ENCODE results near the gene SMIM33.
"Not testable (repeated sequence)": the region's sequence is repeated elsewhere in the genome, so short reads cannot be mapped to it uniquely, and the experiment has no call there.

Gene SMIM33

DNA sequence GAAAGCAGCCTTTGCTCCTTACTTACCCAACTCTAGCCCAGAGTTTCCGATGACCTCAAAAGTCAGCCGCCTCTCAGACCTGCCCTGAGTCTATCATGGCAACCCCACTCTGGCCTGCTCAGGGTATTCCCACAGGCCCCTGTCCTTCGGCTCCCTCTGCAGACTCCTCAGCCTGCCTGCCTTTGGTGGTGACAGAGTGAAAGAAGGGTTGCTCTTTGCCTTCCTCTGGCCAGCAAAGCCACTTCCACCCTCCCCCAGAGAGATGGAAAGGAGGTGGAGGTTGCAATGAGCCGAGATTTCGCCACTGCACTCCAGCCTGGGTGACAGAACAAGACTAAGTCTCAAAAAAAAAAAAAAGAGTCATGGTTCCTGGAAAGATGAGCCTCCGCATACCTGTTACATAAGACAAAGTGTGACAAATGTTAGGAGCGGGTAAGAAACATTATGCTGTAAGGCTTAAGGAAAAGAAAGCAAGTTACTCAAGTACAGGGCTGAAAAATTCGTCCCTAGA lies 2.3 kb upstream of the SMIM33 start:
- Histone ChIP-seq H3K27ac (ENCODE audit: low read depth, low read length) (peak overlapping the region; percentile 81), H3K9ac (ENCODE audit: low read length in 5 of 5) (peak overlapping the region in 2 of 5 donors; percentile 56 to 62), H3K4me1 (ENCODE audit: control insufficient read depth in 5 of 5, insufficient read depth in 5 of 5, low read length in 5 of 5) (peaks cover 0 to 30% (median 26%) of the 10 kb centered on the region in 5 donors), H3K9me3 (ENCODE audit: control insufficient read depth in 5 of 5, low read length in 5 of 5) (no peaks in the 10 kb centered on the region), H3K27me3 (ENCODE audit: control insufficient read depth in 5 of 5, insufficient read depth in 4 of 5, low read length in 5 of 5) (no peaks in the 10 kb centered on the region), H3K36me3 (ENCODE audit: control insufficient read depth in 5 of 5, insufficient read depth in 5 of 5, low read length in 5 of 5) (no peaks in the 10 kb centered on the region), H3K4me3 (ENCODE audit: low read depth in 1 of 5, low read length in 5 of 5) (no peak overlapping the region)

DNA sequence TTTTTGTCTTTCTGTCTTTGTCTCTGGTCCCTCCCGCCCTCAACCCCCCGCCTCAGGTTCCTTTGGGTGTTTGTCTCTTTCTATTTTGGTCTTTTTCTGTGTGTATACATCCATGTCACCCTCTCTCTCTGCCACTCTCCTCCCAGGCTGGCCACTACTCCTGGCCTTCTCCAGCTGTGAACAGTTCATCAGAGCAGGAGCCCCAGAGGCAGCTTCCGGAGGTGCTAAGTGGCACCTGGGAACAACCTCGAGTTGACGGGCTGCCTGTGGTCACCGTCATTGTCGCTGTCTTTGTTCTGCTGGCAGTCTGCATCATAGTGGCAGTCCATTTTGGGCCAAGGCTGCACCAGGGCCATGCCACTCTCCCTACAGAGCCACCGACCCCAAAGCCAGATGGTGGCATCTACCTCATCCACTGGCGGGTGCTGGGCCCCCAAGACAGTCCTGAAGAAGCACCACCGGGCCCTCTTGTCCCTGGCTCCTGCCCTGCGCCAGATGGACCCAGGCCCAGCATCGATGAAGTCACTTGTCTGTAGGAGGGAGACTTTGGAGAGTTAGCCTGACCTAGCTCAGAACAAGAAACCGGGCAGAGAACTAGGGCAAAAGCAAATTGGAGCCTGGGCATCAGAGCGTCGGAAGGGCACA lies 1.7 kb downstream of the SMIM33 start:
- Histone ChIP-seq H3K27me3 (ENCODE audit: control insufficient read depth in 5 of 5, insufficient read depth in 4 of 5, low read length in 5 of 5) (no peaks in the 10 kb centered on the region), H3K4me3 (ENCODE audit: low read depth in 1 of 5, low read length in 5 of 5) (no peak overlapping the region), H3K36me3 (ENCODE audit: control insufficient read depth in 5 of 5, insufficient read depth in 5 of 5, low read length in 5 of 5) (peaks cover 0 to 26% (median 16%) of the 10 kb centered on the region in 5 donors), H3K9ac (ENCODE audit: low read length in 5 of 5) (no peak overlapping the region), H3K27ac (ENCODE audit: low read depth, low read length) (peak overlapping the region; percentile 11), H3K9me3 (ENCODE audit: control insufficient read depth in 5 of 5, low read length in 5 of 5) (no peaks in the 10 kb centered on the region), H3K4me1 (ENCODE audit: control insufficient read depth in 5 of 5, insufficient read depth in 5 of 5, low read length in 5 of 5) (peaks cover 3 to 53% (median 41%) of the 10 kb centered on the region in 5 donors)

DNA sequence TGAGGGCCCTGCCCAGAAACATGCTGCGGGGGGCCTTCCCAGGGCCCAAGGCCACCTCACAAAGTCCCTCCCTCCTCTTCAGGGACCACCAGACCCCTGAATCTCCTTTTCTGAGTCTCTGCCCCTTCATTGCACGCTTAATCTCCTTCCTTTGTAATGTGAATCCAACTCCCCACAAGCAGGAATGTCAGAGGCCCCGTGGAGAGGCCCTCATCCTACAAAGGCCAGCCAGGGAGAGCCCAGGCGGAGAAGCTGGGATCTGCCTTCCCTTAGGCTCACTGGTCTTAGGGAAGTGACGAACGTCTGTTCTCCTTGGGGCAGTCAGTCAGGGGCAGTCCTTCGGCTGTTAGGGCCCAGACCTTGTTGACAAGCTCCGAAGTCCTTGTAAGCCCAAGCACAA lies 2.3 kb downstream of the SMIM33 start:
- H3K9me3 ChIP-seq (ENCODE audit: control insufficient read depth in 5 of 5, low read length in 5 of 5), result no peaks in the 10 kb centered on the region
- no peaks in the 10 kb centered on the region for H3K27me3 ChIP-seq (ENCODE audit: control insufficient read depth in 5 of 5, insufficient read depth in 4 of 5, low read length in 5 of 5)
- no peak overlapping the region for H3K4me3 ChIP-seq (ENCODE audit: low read depth in 1 of 5, low read length in 5 of 5)
- H3K4me1 ChIP-seq (ENCODE audit: control insufficient read depth in 5 of 5, insufficient read depth in 5 of 5, low read length in 5 of 5), result peaks cover 3 to 53% (median 41%) of the 10 kb centered on the region in 5 donors
- peak overlapping the region; percentile 11 for H3K27ac ChIP-seq (ENCODE audit: low read depth, low read length)
- H3K36me3 ChIP-seq (ENCODE audit: control insufficient read depth in 5 of 5, insufficient read depth in 5 of 5, low read length in 5 of 5), result peaks cover 0 to 32% (median 22%) of the 10 kb centered on the region in 5 donors
- H3K9ac ChIP-seq (ENCODE audit: low read length in 5 of 5), result no peak overlapping the region

DNA sequence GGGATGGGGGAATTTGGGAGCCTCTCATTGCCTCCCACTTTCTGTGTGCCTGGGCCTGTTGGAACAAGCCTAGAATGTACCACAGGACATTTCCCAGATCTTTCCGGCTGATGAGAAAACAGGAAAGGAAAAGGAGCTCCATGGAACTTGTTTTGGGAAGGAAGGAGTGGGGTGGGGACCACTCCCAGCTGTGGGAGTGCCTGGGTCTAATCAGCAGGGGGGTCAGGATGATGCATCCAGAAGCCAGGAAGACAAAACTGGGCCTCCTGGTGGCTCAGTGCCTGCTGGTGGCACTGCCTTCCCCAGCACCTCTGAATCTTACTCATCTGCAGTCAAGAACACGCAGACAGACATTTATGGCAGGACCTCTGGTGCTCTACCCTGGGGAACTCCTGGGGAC lies 2.8 kb downstream of the SMIM33 start:
- Histone ChIP-seq H3K27ac (ENCODE audit: low read depth, low read length) (peak overlapping the region; percentile 11), H3K36me3 (ENCODE audit: control insufficient read depth in 5 of 5, insufficient read depth in 5 of 5, low read length in 5 of 5) (peaks cover 0 to 36% (median 26%) of the 10 kb centered on the region in 5 donors), H3K9me3 (ENCODE audit: control insufficient read depth in 5 of 5, low read length in 5 of 5) (no peaks in the 10 kb centered on the region), H3K9ac (ENCODE audit: low read length in 5 of 5) (no peak overlapping the region), H3K4me1 (ENCODE audit: control insufficient read depth in 5 of 5, insufficient read depth in 5 of 5, low read length in 5 of 5) (peaks cover 3 to 48% (median 36%) of the 10 kb centered on the region in 5 donors), H3K4me3 (ENCODE audit: low read depth in 1 of 5, low read length in 5 of 5) (no peak overlapping the region), H3K27me3 (ENCODE audit: control insufficient read depth in 5 of 5, insufficient read depth in 4 of 5, low read length in 5 of 5) (no peaks in the 10 kb centered on the region)

DNA sequence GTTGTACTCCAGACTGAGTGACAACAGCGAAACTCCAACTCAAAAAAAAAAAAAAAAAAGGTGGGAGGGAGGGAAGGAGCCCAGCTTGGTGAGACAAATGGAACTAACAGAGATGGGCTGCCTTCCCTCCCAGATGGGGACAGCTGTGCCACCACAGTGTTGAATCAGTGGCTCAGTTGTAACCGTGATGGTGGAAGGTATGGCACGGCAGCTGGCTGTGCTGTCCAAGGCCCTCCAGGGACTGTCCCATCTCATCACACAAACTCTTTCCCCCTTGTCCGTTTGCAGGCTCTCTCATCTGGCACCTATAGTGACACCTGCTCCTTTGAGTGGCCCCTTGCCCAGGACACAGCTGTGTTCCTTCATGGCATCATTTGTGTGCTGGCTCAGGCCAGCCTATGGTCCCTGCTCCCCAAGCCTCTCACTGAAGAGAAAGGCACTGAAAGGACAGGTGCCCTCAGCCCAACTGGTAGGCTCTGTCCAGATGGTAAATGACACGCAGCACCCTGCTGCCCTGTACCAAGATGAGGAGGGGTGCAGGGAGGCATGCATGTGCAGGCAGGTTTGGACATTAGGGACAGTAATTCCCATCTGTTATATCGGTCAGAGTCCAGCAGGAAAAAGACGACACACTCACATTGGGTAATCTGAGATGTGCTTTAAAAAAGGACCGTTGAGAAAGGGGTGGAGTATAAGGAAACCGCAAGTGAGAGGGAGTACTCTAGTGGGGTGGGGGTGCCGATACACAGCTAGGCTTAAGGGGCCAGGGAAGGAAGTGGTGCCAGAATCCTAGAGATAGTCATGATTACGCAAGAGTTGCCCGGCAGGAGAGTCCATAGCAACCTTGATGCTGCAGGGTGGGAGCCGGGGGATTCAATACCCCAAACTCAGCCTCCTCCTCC lies 4.3 kb downstream of the SMIM33 start:
- no peak overlapping the region for H3K9ac ChIP-seq (ENCODE audit: low read length in 5 of 5)
- H3K27me3 ChIP-seq (ENCODE audit: control insufficient read depth in 5 of 5, insufficient read depth in 4 of 5, low read length in 5 of 5), result no peaks in the 10 kb centered on the region
- H3K4me3 ChIP-seq (ENCODE audit: low read depth in 1 of 5, low read length in 5 of 5), result no peak overlapping the region
- no peaks in the 10 kb centered on the region for H3K9me3 ChIP-seq (ENCODE audit: control insufficient read depth in 5 of 5, low read length in 5 of 5)
- H3K36me3 ChIP-seq (ENCODE audit: control insufficient read depth in 5 of 5, insufficient read depth in 5 of 5, low read length in 5 of 5), result peaks cover 0 to 44% (median 27%) of the 10 kb centered on the region in 5 donors
- no peak overlapping the region for H3K27ac ChIP-seq (ENCODE audit: low read depth, low read length)
- H3K4me1 ChIP-seq (ENCODE audit: control insufficient read depth in 5 of 5, insufficient read depth in 5 of 5, low read length in 5 of 5), result peaks cover 3 to 43% (median 31%) of the 10 kb centered on the region in 5 donors

DNA sequence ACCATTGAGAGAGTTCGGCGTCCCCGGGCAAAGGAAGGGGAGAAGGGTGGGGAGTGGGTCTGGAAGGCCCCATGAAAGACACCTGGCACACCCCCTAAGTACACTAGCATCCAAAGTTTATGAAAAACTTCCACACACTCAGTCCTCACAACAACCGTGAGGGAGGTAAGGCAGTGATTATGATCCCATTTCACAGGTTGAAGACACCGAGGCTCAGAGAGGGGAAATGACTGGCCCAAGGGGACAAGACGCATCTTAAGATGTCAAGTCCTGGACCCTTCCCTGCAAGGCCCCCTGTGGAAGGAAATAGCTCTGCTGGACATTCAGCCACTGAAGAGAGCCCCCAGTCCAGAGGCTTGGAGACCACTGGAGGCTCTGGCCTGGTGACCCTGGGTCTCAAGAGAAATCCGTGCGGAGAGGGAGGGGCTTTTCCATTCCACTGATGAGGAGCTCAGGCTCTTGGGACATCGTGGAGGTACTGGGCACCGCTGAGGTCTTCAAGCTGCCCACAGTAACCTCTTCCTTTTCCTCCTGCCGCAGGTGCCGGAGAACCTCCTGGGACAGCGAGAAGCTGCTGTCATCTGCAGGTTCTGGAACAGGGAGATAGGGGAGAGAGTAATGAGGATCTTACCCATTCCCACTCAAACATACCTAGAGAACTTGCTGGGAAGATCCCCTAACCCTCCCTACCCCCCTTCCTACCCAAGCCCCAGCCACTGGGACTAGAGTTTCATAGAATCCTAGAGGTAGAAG lies 5.2 kb downstream of the SMIM33 start:
- H3K9me3 ChIP-seq (ENCODE audit: control insufficient read depth in 5 of 5, low read length in 5 of 5), result no peaks in the 10 kb centered on the region
- H3K4me3 ChIP-seq (ENCODE audit: low read depth in 1 of 5, low read length in 5 of 5), result no peak overlapping the region
- H3K36me3 ChIP-seq (ENCODE audit: control insufficient read depth in 5 of 5, insufficient read depth in 5 of 5, low read length in 5 of 5), result peaks cover 0 to 44% (median 27%) of the 10 kb centered on the region in 5 donors
- H3K4me1 ChIP-seq (ENCODE audit: control insufficient read depth in 5 of 5, insufficient read depth in 5 of 5, low read length in 5 of 5), result peaks cover 3 to 43% (median 30%) of the 10 kb centered on the region in 5 donors
- no peak overlapping the region for H3K27ac ChIP-seq (ENCODE audit: low read depth, low read length)
- H3K27me3 ChIP-seq (ENCODE audit: control insufficient read depth in 5 of 5, insufficient read depth in 4 of 5, low read length in 5 of 5), result no peaks in the 10 kb centered on the region
- no peak overlapping the region for H3K9ac ChIP-seq (ENCODE audit: low read length in 5 of 5)

DNA sequence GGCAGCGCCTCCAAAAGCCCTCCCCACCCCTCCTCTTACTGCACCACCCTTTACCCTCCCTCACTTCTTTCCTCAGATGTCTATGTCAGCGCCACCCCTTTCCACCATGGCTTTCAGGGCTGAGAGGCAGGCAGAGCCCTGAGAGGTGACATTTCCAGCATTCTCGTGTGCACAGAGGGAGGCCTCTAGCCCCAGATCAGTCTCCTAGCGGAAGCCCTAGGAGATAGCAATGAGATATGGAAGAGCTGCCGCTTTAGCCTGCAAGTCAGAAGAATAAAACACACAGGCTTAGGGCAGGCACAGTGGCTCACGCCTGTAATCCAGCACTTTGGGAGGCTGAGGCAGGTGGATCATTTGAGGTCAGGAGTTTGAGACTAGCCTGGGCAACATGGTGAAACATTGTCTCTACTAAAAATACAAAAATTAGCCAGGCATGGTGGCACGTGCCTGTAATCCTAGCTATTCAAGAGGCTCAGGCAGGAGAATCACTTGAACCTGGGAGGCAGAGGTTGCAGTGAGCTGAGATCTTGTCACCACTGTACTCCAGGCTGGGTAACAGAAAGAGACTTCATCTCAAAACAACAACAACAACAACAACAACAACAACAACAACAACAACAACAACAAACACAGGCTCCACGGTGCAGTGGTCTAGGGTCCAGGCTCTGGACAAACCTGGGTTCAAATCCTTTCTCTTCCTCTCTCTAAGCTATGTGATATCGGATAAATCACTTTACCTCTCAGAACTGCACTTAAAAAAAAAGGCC lies 8.0 kb downstream of the SMIM33 start:
- H3K9me3 ChIP-seq (ENCODE audit: control insufficient read depth in 5 of 5, low read length in 5 of 5); H3K27ac ChIP-seq (ENCODE audit: low read depth, low read length); H3K9ac ChIP-seq (ENCODE audit: low read length in 5 of 5); H3K4me3 ChIP-seq (ENCODE audit: low read depth in 1 of 5, low read length in 5 of 5); H3K27me3 ChIP-seq (ENCODE audit: control insufficient read depth in 5 of 5, insufficient read depth in 4 of 5, low read length in 5 of 5): not testable (repeated sequence)
- H3K36me3 ChIP-seq (ENCODE audit: control insufficient read depth in 5 of 5, insufficient read depth in 5 of 5, low read length in 5 of 5), result peaks cover 0 to 44% (median 27%) of the 10 kb centered on the region in 5 donors
- H3K4me1 ChIP-seq (ENCODE audit: control insufficient read depth in 5 of 5, insufficient read depth in 5 of 5, low read length in 5 of 5), result peaks cover 5 to 49% (median 32%) of the 10 kb centered on the region in 5 donors

DNA sequence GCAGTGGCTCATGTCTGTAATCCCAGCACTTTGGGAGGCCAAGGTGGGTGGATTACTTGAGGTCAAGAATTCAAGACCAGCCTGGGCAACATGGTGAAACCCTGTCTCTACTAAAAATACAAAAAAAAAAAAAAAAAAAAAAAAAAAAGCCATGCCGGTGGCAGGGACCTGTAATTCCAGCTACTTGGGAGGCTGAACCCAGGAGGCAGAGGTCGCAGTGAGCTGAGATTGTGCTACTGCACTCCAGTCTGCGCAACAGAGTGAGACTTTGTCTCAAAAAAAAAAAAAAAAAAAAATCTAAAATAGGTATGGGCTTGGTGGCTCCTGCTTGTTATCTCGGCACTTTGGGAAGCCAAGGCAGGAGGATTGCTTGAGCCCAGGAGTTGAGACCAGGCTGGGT lies 8.9 kb downstream of the SMIM33 start:
- H3K9ac ChIP-seq (ENCODE audit: low read length in 5 of 5); H3K4me3 ChIP-seq (ENCODE audit: low read depth in 1 of 5, low read length in 5 of 5); H3K9me3 ChIP-seq (ENCODE audit: control insufficient read depth in 5 of 5, low read length in 5 of 5); H3K27me3 ChIP-seq (ENCODE audit: control insufficient read depth in 5 of 5, insufficient read depth in 4 of 5, low read length in 5 of 5); H3K27ac ChIP-seq (ENCODE audit: low read depth, low read length): not testable (repeated sequence)
- Histone ChIP-seq H3K36me3 (ENCODE audit: control insufficient read depth in 5 of 5, insufficient read depth in 5 of 5, low read length in 5 of 5) (peaks cover 0 to 44% (median 27%) of the 10 kb centered on the region in 5 donors), H3K4me1 (ENCODE audit: control insufficient read depth in 5 of 5, insufficient read depth in 5 of 5, low read length in 5 of 5) (peaks cover 5 to 46% (median 32%) of the 10 kb centered on the region in 5 donors)

DNA sequence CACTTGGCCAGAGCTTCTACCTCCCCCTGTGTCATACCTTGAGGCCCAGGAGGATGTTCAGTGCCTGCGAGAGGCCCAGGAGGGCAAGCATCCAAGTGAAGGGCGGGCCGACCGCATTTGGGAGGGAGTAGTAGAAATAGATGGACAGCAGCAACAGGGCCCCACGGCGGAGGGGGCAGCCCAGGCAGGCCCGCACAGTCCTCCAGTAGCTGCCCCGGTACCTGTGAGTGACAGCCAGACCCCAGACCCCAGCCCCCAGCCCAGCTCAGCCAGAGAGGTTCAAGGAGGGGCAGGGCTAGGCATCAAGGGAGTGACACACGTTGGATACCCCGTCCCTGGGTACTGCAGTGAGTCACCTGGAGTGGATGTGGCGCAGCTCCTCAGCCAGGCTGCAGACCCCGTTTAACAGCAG lies 10.3 kb downstream of the SMIM33 start:
- H3K9ac ChIP-seq (ENCODE audit: low read length in 5 of 5), result peak overlapping the region in 4 of 5 donors; percentile 17 to 88 (median 71)
- H3K9me3 ChIP-seq (ENCODE audit: control insufficient read depth in 5 of 5, low read length in 5 of 5), result no peaks in the 10 kb centered on the region
- peak overlapping the region; percentile 91 for H3K27ac ChIP-seq (ENCODE audit: low read depth, low read length)
- peaks cover 8 to 37% (median 25%) of the 10 kb centered on the region in 5 donors for H3K4me1 ChIP-seq (ENCODE audit: control insufficient read depth in 5 of 5, insufficient read depth in 5 of 5, low read length in 5 of 5)
- H3K36me3 ChIP-seq (ENCODE audit: control insufficient read depth in 5 of 5, insufficient read depth in 5 of 5, low read length in 5 of 5), result peaks cover 0 to 30% (median 20%) of the 10 kb centered on the region in 5 donors
- H3K4me3 ChIP-seq (ENCODE audit: low read depth in 1 of 5, low read length in 5 of 5), result peak overlapping the region; percentile 48 to 77 (median 73)
- H3K27me3 ChIP-seq (ENCODE audit: control insufficient read depth in 5 of 5, insufficient read depth in 4 of 5, low read length in 5 of 5), result no peaks in the 10 kb centered on the region
